NCI-H82 treated with DMSO at 0.1 percent for 48 hours (cell line): ENCODE measurements around the gene CCDC97.
A peak's percentile ranks its signal among the peaks of the same experiment; 100 is the strongest.
"Not testable (repeated sequence)": the region's sequence is repeated elsewhere in the genome, so short reads cannot be mapped to it uniquely, and the experiment has no call there.

Experiments
- DNase-seq: peaks from one replicate; lab custom pipeline; 2025; ENCODE audit not compliant: unreplicated experiment; lab: John Stamatoyannopoulos, UW

Gene CCDC97

GRCh38 chr19:41357746-41358145 lies 47.8 kb downstream of the CCDC97 start:
- DNase-seq, result no peak

- DNase-seq, result peak; percentile 44
These were observed 49.8 kb downstream of the CCDC97 start for GRCh38 chr19:41359741-41360140.

GRCh38 chr19:41362143-41362847 lies 52.3 kb downstream of the CCDC97 start:
- no peak for DNase-seq

- DNase-seq, result no peak
These were observed 53.4 kb downstream of the CCDC97 start for GRCh38 chr19:41363371-41363752.

GRCh38 chr19:41363753-41364523 lies 54.0 kb downstream of the CCDC97 start, which contains the start of gene B9D2:
TSS of gene B9D2 (minus strand) at chr19:41364149. CDS start at chr19:41363519, 630 bp downstream.
- peak; percentile 97 for DNase-seq

GRCh38 chr19:41364524-41365391 lies 54.8 kb downstream of the CCDC97 start:
- no peak for DNase-seq

GRCh38 chr19:41366089-41366488 lies 56.1 kb downstream of the CCDC97 start:
- DNase-seq, result no peak

- DNase-seq, result no peak
These were observed 57.9 kb downstream of the CCDC97 start for GRCh38 chr19:41367848-41368301.

GRCh38 chr19:41369769-41370168 lies 59.8 kb downstream of the CCDC97 start:
- no peak for DNase-seq

GRCh38 chr19:41371119-41371518 lies 61.1 kb downstream of the CCDC97 start:
- DNase-seq, result not testable (repeated sequence)

GRCh38 chr19:41371541-41371940 lies 61.6 kb downstream of the CCDC97 start:
- DNase-seq, result no peak

GRCh38 chr19:41372501-41372900 lies 62.5 kb downstream of the CCDC97 start:
- no peak for DNase-seq

GRCh38 chr19:41373993-41374392 lies 64.0 kb downstream of the CCDC97 start:
- peak; percentile 95 for DNase-seq
